Loucy (cell line): ENCODE measurements around the gene CCDC33.

Source experiments
- H2AFZ ChIP-seq: fragments of 200-600 bp; sonication (generic); 2 replicates; pipeline ENCODE4 v1.6.0; 2016; ENCODE audit warnings: antibody characterized with exemption, mild to moderate bottlenecking, low read length, moderate library complexity
- H3F3A ChIP-seq: fragments of 200-600 bp; 2 replicates; pipeline ENCODE4 v1.6.0; 2016; ENCODE audit warnings: antibody characterized with exemption, low read depth, mild to moderate bottlenecking
- H3K27me3 ChIP-seq: fragments of 200-600 bp; sonication (generic); 2 replicates; pipeline ENCODE4 v1.6.1; 2014; ENCODE audit warnings: low read length, mild to moderate bottlenecking; ENCODE audit not compliant: insufficient read depth, poor library complexity, severe bottlenecking
- H3K36me3 ChIP-seq: fragments of 200-600 bp; sonication (generic); 2 replicates; pipeline ENCODE4 v1.6.1; 2016; ENCODE audit warnings: low read length; ENCODE audit not compliant: insufficient read depth
- H3K4me1 ChIP-seq: fragments of 200-600 bp; sonication (generic); 2 replicates; pipeline ENCODE4 v1.5.1; 2014; ENCODE audit warnings: low read length, mild to moderate bottlenecking; ENCODE audit not compliant: insufficient read depth, poor library complexity, severe bottlenecking
- H3K4me2 ChIP-seq: fragments of 200-600 bp; sonication (generic); 2 replicates; pipeline ENCODE4 v1.6.0; 2014; ENCODE audit warnings: antibody characterized with exemption, low read length, low read depth, mild to moderate bottlenecking; ENCODE audit not compliant: poor library complexity, severe bottlenecking
- H3K4me3 ChIP-seq: fragments of 200-600 bp; sonication (generic); 2 replicates; pipeline ENCODE4 v1.5.1; 2014; ENCODE audit warnings: low read length, mild to moderate bottlenecking, mixed read lengths; ENCODE audit not compliant: poor library complexity, severe bottlenecking
- H3K79me2 ChIP-seq: fragments of 200-600 bp; sonication (generic); 2 replicates; pipeline ENCODE4 v1.6.1; 2014; ENCODE audit warnings: low read length; ENCODE audit not compliant: insufficient read depth
- H3K9ac ChIP-seq: fragments of 200-600 bp; sonication (generic); 2 replicates; pipeline ENCODE4 v1.6.0; 2014; ENCODE audit warnings: mild to moderate bottlenecking, low read depth, low read length, moderate library complexity; ENCODE audit not compliant: poor library complexity, severe bottlenecking
- H3K9me2 ChIP-seq: fragments of 200-600 bp; sonication (generic); replicated peaks from 2 replicates; pipeline ENCODE4 v1.6.1; 2016; ENCODE audit warnings: low read depth, low read length, mixed read lengths
- H3K9me3 ChIP-seq: fragments of 200-600 bp; sonication (generic); 2 replicates; pipeline ENCODE4 v1.6.1; 2014; ENCODE audit warnings: mild to moderate bottlenecking, antibody characterized with exemption, low read length, low read depth; ENCODE audit not compliant: insufficient read depth
- H4K20me1 ChIP-seq: fragments of 200-600 bp; sonication (generic); 2 replicates; pipeline ENCODE4 v1.6.0; 2014; ENCODE audit warnings: antibody characterized with exemption, low read length, mild to moderate bottlenecking; ENCODE audit not compliant: insufficient read depth, poor library complexity, severe bottlenecking
- CTCF ChIP-seq: fragments of 200-600 bp; sonication (generic); conservative IDR thresholded peaks from 2 replicates; pipeline ENCODE4 v1.5.1; 2014; ENCODE audit warnings: mild to moderate bottlenecking, antibody characterized with exemption, low read length
- EZH2phosphoT487 ChIP-seq: fragments of 200-600 bp; IDR thresholded peaks from 2 replicates; pipeline ENCODE4 v1.6.1; 2018; ENCODE audit warnings: antibody characterized with exemption, mild to moderate bottlenecking, moderate library complexity, borderline replicate concordance

The CCDC33 gene

GRCh38 chr15:74278207-74278606 is 42.1 kb downstream of the CCDC33 start:
- Histone ChIP-seq H3K79me2 (no peaks in the 10 kb centered on the region), H3K36me3 (no peaks in the 10 kb centered on the region), H3K9me3 (no peaks in the 10 kb centered on the region), H3K9ac (no peak overlapping the region), H3K9me2 (no peaks in the 10 kb centered on the region), H3K27me3 (no peaks in the 10 kb centered on the region), H4K20me1 (no peaks in the 10 kb centered on the region), H3K4me3 (no peak overlapping the region), H3F3A (no peaks in the 10 kb centered on the region), H2AFZ (no peak overlapping the region), H3K4me2 (no peak overlapping the region), H3K4me1 (peaks cover 11% of the 10 kb centered on the region)
- TF ChIP-seq CTCF: no peak
- no peak for TF ChIP-seq EZH2phosphoT487

- no peak overlapping the region for H3K4me3 ChIP-seq
- peaks cover 5% of the 10 kb centered on the region for H3K4me1 ChIP-seq
- TF ChIP-seq CTCF (no peak), EZH2phosphoT487 (no peak)
- H3K9me3 ChIP-seq: no peaks in the 10 kb centered on the region
- H3F3A ChIP-seq: no peaks in the 10 kb centered on the region
- H4K20me1 ChIP-seq: no peaks in the 10 kb centered on the region
- no peaks in the 10 kb centered on the region for H3K9me2 ChIP-seq
- H3K79me2 ChIP-seq: no peaks in the 10 kb centered on the region
- H3K36me3 ChIP-seq: no peaks in the 10 kb centered on the region
- no peak overlapping the region for H2AFZ ChIP-seq
- H3K27me3 ChIP-seq: no peaks in the 10 kb centered on the region
- H3K4me2 ChIP-seq: no peak overlapping the region
- H3K9ac ChIP-seq: no peak overlapping the region
These were observed 45.3 kb downstream of the CCDC33 start for GRCh38 chr15:74281147-74282133.

GRCh38 chr15:74283368-74283767 is 47.2 kb downstream of the CCDC33 start:
- H3K4me3 ChIP-seq: no peak overlapping the region

More at GRCh38 chr15:74283368-74283767, 47.2 kb downstream of the CCDC33 start:
- Histone ChIP-seq H3K79me2 (no peaks in the 10 kb centered on the region), H3K4me1 (peaks cover 20% of the 10 kb centered on the region), H3F3A (no peaks in the 10 kb centered on the region), H2AFZ (no peak overlapping the region), H3K36me3 (no peaks in the 10 kb centered on the region), H3K9me3 (no peaks in the 10 kb centered on the region), H4K20me1 (no peaks in the 10 kb centered on the region), H3K4me2 (no peak overlapping the region), H3K9me2 (no peaks in the 10 kb centered on the region), H3K27me3 (no peaks in the 10 kb centered on the region), H3K9ac (no peak overlapping the region)
- no peak for TF ChIP-seq EZH2phosphoT487
- TF ChIP-seq CTCF: no peak
